ENCODE data around the gene CCL26.
"Not testable (repeated sequence)": the region's sequence is repeated elsewhere in the genome, so short reads cannot be mapped to it uniquely, and the experiment has no call there.

The CCL26 gene

GRCh38 chr7:75772081-75773077 lies at the start of gene CCL26:
CCL26 (minus strand) TSS chr7:75772211; CDS start chr7:75772176, 35 bp downstream.
- DNase-seq = no peak

GRCh38 chr7:75820688-75821087 lies 48.7 kb upstream of the CCL26 start:
- DNase-seq = no peak

DNA sequence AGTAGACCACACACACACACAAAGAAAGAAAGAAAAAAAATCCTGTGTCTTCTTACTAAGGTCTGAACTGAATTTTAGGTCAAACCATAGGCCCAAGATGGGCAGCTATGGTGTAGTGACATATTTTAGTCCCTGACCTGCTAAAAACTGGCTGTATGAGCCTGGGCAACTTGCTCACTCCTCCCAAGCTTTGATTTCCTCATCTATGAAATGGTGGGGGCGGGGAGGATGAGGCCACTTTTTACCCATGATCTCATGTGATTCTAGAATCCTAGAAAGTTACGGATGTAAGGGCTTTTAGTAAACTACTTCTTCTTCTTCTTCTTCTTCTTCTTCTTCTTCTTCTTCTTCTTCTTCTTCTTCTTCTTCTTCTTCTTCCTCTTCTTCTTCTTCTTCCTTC lies 47.7 kb upstream of the CCL26 start:
- DNase-seq = no peak

DNA sequence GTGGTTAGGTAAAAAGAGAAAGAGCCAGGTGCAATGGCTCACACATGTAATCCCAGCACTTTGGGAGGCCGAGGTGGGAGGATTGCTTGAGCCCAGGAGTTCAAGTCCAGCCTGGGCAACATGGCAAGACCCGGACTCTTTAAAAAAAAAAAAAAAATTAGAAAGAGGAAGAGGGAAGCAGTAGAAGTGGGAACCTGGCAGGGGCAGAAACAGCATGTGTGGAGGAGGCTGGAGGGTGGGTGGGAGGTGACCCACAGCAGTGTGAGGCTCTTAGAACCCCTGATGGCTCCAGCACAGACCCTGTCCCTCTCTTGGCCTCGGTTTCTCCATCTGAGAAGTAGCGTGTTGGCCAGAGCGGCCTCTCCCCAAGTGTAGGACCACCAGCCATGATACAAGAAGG lies 46.5 kb upstream of the CCL26 start:
- DNase-seq = no peak

DNA sequence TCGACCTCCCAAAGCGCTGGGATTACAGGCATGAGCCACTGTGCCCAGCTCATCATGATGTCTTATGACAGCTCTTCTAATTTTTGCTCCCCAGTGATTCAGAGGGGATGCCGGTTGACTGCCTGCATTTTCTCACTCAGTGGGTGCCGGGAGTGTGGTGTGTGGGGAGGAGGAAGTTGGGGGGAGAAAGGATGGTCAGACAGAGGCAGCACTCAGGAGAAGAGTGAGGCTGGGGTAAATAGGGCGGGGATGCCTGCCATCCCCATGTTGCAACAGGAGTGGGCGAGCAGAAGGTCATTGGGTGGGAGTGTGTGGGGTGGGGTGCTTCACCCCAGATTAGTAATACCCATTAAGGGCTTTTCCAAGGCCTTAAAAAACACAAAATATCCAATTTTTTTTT lies 45.1 kb upstream of the CCL26 start:
- no peak for DNase-seq

DNA sequence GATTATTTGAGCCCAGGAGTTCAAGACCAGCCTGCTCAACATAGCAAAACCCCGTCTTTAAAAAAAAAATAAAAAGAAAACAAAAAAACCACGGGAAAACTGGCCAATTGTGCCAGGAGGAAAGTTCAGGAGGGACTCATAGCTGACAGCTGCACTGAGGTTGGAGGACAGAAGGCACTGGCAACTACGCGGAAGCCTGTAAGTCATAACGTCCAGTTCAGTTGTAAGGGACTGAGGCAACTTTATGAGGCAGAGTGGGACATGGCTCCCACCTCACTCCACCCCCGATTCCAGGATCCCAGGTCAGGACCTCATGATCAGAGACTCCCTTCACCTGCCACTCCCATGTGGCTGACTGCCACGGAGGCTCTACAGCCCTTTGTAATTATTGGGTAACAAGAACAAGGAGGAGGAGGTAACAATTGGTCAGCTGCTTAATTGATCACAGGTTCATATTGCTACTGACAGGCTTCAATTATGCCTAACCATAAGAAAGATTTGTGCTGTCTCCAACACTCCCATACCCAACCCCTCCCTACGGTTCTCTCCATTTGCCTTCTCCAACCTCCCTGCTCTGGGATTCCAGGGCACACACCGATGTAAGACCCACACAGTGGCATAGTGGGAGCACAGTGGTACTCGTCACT lies 43.5 kb upstream of the CCL26 start:
- no peak for DNase-seq

GRCh38 chr7:75814407-75814947 lies 42.5 kb upstream of the CCL26 start:
- no peak for DNase-seq

DNA sequence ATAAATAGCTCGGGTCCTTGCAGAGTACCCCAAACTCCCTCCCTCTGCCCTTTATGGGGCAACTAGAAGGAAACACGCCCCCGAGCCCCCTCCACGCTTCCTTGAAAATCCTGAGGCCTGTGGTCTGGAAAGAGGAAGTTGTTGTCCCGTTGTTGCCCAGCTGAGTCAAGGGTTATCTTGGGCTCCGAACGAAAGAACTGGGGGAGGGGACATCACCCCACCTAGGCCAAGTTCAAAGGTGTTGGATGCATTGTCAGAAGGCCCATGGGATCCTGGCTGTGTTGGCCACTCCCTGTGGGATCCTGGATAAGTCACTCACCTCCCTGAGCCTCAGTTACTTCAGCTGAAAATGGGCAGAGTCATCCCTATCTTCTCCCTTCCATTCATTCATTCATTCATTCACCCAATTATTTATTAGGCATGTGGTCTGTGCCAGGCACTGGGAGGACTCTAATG lies 41.8 kb upstream of the CCL26 start, which contains the start of gene CCL24:
Gene CCL24 (minus strand): TSS at position 26 of the 456 bp plus-strand sequence. CDS start 91 bp downstream, outside the sequence.
- DNase-seq = no peak

DNA sequence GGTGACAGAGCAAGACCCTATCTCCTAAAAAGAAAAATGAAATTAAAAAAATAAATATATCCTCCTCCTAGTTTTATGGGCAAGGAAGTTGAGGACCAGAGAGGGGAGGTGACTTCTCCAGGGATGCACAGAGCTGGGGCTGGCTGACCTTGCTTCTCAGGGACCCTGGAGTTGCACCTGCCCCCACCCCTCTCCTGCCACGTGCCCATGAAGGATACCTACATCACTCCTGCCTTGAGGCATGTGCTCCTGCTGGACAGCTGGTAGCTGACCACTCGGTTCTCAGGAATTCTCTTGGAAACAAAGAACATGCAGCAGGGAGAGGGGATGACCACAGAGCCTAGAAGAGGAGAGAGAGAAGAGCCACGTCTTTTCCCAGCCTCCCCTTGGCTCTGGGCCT lies 41.1 kb upstream of the CCL26 start:
- no peak for DNase-seq

DNA sequence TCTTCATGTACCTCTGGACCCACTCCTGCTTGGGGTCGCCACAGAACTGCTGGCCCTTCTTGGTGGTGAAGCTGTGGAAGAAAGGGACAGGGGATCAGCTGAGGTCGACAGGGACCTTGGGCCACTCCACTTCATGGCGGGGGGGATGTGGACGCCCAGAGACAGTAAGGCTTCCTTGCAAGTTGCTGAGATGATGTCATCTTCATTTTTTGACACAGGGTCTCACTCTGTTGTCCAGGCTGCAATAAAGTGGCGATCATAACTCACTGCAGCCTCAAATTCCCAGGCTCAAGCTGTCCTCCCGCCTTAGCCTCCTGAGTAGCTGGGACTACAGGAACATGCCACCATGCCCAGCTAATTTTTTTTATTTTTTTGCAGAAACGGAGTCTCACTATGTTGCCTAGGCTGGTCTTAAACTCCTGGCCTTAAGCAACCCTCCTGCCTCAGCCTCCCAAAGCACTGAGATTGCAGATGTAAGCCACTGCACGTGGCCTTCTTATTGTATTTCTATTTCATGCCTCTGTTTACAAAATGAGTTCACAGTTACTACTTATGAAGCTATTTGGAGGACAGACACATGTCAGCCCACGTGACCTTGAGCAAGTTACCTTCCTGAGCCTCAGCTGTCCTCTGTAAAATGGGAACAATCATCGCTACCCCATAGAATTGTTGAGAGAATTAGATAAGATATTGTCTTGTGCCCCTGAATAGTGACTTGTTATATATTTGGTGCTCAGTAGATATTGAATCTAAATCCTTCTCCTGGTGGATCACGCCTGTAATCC lies 40.1 kb upstream of the CCL26 start:
- DNase-seq = no peak

DNA sequence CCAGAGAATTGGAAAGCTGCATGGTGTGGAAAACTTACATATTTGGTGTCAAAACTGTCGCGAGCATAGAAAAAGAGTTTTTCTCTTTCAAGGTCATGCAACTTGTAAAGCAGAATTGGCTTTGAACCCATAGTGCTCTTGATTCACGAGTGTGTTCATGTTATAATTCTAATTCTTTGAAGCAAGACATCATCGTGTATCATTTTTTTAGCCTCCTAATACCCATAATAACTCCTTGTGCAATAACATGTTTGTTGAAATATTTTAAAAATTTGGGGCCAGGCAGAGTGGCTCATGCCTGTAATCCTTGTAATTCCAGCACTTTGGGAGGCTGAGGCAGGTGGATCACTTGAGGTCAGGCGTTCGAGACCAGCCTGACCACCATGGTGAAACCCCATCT lies 37.4 kb upstream of the CCL26 start:
- DNase-seq = no peak

DNA sequence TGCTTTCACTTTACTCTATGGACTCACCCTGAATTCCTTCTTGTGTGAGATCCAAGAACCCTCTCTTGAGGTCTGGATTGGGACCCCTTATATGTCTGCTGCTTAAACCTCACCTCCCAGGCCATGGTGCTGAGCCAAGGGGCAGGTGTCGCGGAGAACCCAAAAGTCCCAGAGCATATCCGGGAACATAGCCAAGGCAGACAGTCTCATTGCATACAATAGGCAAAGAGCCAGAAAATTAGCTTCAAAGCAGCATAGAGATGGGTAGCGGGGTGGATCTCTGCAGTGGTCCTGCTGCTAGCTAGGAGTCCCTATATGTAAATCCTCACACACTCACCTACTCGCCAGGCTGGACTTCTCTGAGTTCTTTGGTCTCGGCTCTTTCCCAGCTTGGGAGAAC lies 36.1 kb upstream of the CCL26 start:
- no peak for DNase-seq

- DNase-seq = no peak
Measured at GRCh38 chr7:75807452-75807851, 35.4 kb upstream of the CCL26 start.

DNA sequence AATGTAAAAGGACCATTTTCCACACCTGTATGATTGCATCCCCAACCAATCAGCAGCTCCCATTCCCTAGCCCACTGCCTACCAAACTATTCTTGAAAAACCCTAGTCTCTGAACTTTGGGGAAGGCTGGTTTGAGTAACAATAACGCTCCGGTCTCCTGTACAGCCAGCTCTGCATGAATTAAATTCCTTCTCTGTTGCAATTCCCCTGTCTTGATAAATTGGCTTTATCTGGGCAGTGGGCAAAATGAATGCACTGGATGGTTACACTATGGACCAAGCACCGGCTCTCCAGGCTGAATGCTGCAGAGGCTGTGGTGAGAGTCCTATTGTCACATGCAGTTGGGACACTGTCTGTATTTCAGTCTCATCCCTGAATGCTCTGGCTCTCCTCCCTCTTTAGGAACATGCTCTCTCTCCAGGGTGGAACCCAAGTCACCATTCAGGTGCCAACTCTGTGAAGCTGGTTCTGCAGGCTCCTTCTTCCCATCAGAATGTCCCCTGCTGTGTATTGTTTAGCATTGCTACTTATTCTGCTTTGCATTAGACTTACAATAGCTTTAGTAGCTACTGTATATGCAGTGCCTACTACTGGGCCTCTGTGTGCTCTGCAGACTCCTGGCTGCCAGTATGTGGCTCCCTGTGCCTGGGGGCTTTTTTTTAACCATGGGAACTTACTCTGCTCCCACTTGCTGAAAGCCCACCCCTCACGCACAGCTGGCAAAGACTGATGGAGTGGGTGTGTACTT lies 34.7 kb upstream of the CCL26 start:
- no peak for DNase-seq

GRCh38 chr7:75804705-75805104 lies 32.7 kb upstream of the CCL26 start:
- DNase-seq = no peak

GRCh38 chr7:75804004-75804403 lies 32.0 kb upstream of the CCL26 start:
- DNase-seq = no peak

- no peak for DNase-seq
Measured at GRCh38 chr7:75802552-75802821, 30.5 kb upstream of the CCL26 start.

DNA sequence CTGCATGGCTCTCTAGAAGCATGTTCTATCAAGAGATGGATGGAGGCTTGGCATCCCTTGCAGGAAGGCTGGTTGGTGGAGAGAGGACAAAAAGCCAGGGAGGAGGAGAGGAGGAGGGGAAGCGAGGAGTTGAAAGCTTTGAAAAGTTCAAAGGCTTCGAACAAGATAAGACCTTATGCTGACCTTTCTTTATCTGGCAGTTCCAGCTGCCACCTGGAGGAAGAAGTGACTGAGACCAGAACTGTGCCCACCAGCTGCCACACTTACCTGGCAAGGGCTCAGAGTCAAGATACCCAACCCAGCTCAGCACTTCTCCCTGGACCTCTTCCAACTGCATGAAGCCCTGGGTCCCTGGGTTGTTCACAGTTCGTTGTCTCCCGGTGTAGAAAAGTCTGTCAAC lies 26.8 kb upstream of the CCL26 start:
- DNase-seq = no peak

- DNase-seq = no peak
Measured at GRCh38 chr7:75796420-75796819, 24.4 kb upstream of the CCL26 start.

GRCh38 chr7:75795831-75796285 lies 23.8 kb upstream of the CCL26 start:
- no peak for DNase-seq

GRCh38 chr7:75793676-75794075 lies 21.7 kb upstream of the CCL26 start:
- DNase-seq = no peak

- DNase-seq = not testable (repeated sequence)
Measured at GRCh38 chr7:75792567-75792966, 20.6 kb upstream of the CCL26 start.

Measured in stimulated activated CD4-positive, alpha-beta T cell treated with anti-CD3 and anti-CD28 coated beads, Interleukin-2, amount 100 ng/mL, for 24 hours (primary cell).